ENCODE measurements around the gene A1CF. TPM values are rescaled to one million over a fixed set of nuclear protein-coding genes. Genes with fewer than 3 reads are reported as not detected.

A1CF gene
- total and polyA plus RNA-seq, 2 of the 8 experiments (the other 6 are each of a cell fraction or from before 2014, with no cell fraction given): not detected

GRCh38 chr10:50874723-50875122, 10.7 kb downstream of the A1CF start (continued):
- TF ChIP-seq SAP30 (IDR thresholded peaks at IDR 0.05; ENCODE audit: insufficient read depth, insufficient replicate concordance, low read length) (no peak), TCF12 (IDR thresholded peaks at IDR 0.05; ENCODE audit: low read depth, low read length) (no peak), SIX5 (IDR thresholded peaks at IDR 0.05; ENCODE audit: low read depth, low read length) (no peak), CTBP2 (IDR thresholded peaks at IDR 0.05; ENCODE audit: borderline replicate concordance, insufficient read depth, insufficient read length, low read length) (no peak)
